HG03558 (cell line): ENCODE measurements around the gene AHSA1.
A peak's percentile ranks its signal among the peaks of the same experiment; 100 is the strongest.
"Not testable (repeated sequence)": the region's sequence is repeated elsewhere in the genome, so short reads cannot be mapped to it uniquely, and the experiment has no call there.

Experiments used
- ATAC-seq: cut with Tn5 transposase; IDR thresholded peaks from one replicate; pipeline ENCODE4 v1.9.1; 2021; ENCODE audit warnings: moderate number of reproducible peaks; ENCODE audit not compliant: unreplicated experiment; ENCODE audit errors: extremely low read depth

AHSA1 gene

GRCh38 chr14:77457522-77458248, at the start of gene AHSA1, which contains the start of gene VIPAS39:
TSS of gene AHSA1 (plus strand) at chr14:77458093. CDS start at chr14:77458190, 97 bp downstream.
TSS of gene VIPAS39 (minus strand) at chr14:77457601. CDS start at chr14:77454102, 3,499 bp downstream.
- ATAC-seq = peak; percentile 87

- no peak for ATAC-seq
Observed at GRCh38 chr14:77409131-77409533, 48.8 kb upstream of the AHSA1 start.

GRCh38 chr14:77415403-77416030, 42.4 kb upstream of the AHSA1 start:
- not testable (repeated sequence) for ATAC-seq

- ATAC-seq = not testable (repeated sequence)
Observed at GRCh38 chr14:77416098-77416497, 41.8 kb upstream of the AHSA1 start.

- no peak for ATAC-seq
Observed at GRCh38 chr14:77416836-77417235, 41.1 kb upstream of the AHSA1 start.

GRCh38 chr14:77421201-77421600, 36.7 kb upstream of the AHSA1 start:
- no peak for ATAC-seq

GRCh38 chr14:77423423-77423822, 34.5 kb upstream of the AHSA1 start, which contains the start of gene NOXRED1:
TSS of gene NOXRED1 (minus strand) at chr14:77423523. CDS start at chr14:77422889, 634 bp downstream.
- ATAC-seq = no peak

GRCh38 chr14:77424862-77425261, 33.0 kb upstream of the AHSA1 start:
- ATAC-seq = no peak

- no peak for ATAC-seq
Observed at GRCh38 chr14:77426396-77426795, 31.5 kb upstream of the AHSA1 start.

- ATAC-seq = no peak
Observed at GRCh38 chr14:77436042-77436441, 21.9 kb upstream of the AHSA1 start.

GRCh38 chr14:77438596-77438995, 19.3 kb upstream of the AHSA1 start:
- no peak for ATAC-seq

- ATAC-seq = no peak
Observed at GRCh38 chr14:77439861-77440260, 18.0 kb upstream of the AHSA1 start.

GRCh38 chr14:77442196-77442595, 15.7 kb upstream of the AHSA1 start:
- ATAC-seq = no peak

- no peak for ATAC-seq
Observed at GRCh38 chr14:77455966-77456640, 1.8 kb upstream of the AHSA1 start.

- ATAC-seq = no peak
Observed at GRCh38 chr14:77457115-77457521, 775 bp upstream of the AHSA1 start.

GRCh38 chr14:77458249-77458950, 507 bp downstream of the AHSA1 start:
- ATAC-seq = no peak

- ATAC-seq = no peak
Observed at GRCh38 chr14:77459072-77459723, 1.3 kb downstream of the AHSA1 start.

- no peak for ATAC-seq
Observed at GRCh38 chr14:77467801-77468200, 9.9 kb downstream of the AHSA1 start.

GRCh38 chr14:77469067-77469505, 11.2 kb downstream of the AHSA1 start:
- ATAC-seq = no peak

- no peak for ATAC-seq
Observed at GRCh38 chr14:77469539-77469938, 11.6 kb downstream of the AHSA1 start.
